Measurements from ENCODE around the gene PHETA2.

PHETA2 gene, protein sequence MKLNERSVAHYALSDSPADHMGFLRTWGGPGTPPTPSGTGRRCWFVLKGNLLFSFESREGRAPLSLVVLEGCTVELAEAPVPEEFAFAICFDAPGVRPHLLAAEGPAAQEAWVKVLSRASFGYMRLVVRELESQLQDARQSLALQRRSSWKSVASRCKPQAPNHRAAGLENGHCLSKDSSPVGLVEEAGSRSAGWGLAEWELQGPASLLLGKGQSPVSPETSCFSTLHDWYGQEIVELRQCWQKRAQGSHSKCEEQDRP

GRCh38 chr22:42074132-42074811 lies at the start of gene PHETA2:
Gene PHETA2, plus strand, starts transcription at chr22:42074248. Its CDS starts 3,046 bp downstream, at chr22:42077294.
- DNase-seq: peak in 3 of 4 experiments; percentile 23 to 55 (median 24)

DNA sequence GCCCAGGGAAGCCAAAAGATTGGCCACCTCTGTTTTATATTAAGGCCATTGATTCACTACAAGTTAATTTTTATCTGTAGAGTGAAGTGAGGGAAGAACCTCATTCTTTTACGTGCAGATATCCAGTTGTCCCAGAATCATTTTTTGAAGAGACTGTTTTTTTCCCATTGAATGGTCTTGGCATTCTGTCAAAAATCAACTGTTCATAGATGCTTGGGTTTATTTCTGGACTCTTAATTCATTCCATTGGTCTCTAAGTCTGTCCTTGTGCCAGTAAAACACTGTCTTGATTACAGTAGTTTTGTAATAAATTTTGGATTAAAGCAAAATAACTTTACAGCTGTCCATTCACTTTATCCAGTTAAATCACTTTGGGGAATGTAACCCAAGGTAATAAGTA lies 48.6 kb upstream of the PHETA2 start:
- no peak for DNase-seq

DNA sequence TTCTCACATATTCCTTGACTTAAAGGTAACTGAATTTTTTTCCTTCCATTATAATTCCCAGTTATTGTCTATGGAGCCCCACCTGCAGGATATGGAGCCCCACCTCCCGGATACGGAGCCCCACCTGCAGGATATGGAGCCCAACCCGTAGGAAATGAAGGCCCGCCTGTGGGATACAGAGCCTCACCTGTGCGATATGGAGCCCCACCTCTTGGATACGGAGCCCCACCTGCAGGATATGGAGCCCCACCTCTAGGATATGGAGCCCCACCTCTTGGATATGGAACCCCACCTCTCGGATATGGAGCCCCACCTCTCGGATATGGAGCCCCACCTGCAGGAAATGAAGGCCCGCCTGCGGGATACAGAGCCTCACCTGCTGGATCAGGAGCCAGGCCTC lies 47.3 kb upstream of the PHETA2 start:
- no peak for DNase-seq

DNA sequence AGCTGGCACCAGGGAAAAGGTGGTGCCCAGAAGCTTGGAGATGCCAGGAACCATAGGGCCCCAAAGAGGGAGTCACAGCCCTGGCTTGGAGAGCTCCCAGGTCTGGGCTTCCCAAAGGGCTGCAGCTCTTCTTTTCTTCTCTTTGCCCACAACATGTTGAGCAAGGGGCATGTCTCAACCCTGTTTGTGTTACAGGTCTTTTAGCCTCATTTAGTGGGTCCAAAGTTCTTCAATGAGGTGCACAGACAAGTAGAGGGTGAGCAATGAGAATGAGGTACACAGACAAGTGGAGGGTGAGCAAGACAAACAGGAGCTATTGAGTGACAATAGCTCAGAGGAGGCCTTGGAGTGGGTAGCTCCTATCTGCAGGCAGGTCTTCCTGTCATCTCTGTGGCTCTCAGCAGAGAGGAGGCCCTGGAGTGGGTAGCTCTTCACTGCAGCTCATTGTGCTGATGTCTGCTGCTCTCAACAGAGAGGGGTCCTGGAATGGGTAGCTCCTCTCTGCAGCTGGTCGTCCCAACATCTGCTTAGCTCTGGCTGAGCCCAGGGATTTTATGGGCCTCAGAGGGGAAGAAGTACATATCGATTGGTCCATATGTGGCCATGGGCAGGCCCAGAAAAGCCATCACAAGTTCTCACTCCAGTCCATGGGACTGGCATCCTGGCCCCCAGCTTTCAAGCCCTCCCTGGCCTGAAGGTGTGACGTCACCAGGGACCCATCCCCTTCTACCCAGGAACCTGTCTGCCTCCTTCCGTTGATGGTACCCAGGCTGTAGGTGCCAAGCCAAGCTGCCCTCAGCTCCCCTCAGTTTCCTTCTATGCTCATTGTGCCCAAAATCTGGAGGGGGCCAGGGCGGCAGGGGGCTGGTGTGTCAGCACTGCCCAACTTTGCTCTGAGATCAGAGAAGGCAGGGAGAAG lies 40.5 kb upstream of the PHETA2 start:
- no peak for DNase-seq

GRCh38 chr22:42035256-42035655 lies 38.8 kb upstream of the PHETA2 start:
- DNase-seq: no peak

DNA sequence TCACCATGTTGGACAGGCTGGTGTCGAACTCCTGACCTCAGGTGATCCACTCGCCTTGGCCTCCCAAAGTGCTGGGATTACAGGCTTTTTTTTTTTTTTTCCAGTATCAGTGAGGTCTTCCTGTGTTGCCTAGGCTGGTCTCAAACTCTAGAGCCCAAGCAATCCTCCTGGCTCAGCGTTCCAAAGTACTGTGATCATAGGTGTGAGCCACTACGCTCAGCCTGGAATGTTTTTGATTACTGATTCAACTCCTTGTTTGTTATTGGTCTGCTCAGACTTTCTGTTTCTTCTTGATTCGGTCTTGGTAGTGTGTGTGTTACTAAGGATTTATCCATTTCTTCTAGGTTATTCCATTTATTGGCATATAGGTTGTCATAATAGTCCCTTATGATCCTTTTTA lies 34.8 kb upstream of the PHETA2 start:
- DNase-seq: no peak

- DNase-seq: no peak
These were observed 32.3 kb upstream of the PHETA2 start for GRCh38 chr22:42041784-42042183.

- DNase-seq: no peak
These were observed 23.3 kb upstream of the PHETA2 start for GRCh38 chr22:42050641-42051180.

- no peak for DNase-seq
These were observed 21.3 kb upstream of the PHETA2 start for GRCh38 chr22:42052765-42053164.

GRCh38 chr22:42056757-42057511 lies 17.1 kb upstream of the PHETA2 start:
- DNase-seq: no peak

- DNase-seq: no peak
These were observed 13.6 kb upstream of the PHETA2 start for GRCh38 chr22:42060489-42060888.

DNA sequence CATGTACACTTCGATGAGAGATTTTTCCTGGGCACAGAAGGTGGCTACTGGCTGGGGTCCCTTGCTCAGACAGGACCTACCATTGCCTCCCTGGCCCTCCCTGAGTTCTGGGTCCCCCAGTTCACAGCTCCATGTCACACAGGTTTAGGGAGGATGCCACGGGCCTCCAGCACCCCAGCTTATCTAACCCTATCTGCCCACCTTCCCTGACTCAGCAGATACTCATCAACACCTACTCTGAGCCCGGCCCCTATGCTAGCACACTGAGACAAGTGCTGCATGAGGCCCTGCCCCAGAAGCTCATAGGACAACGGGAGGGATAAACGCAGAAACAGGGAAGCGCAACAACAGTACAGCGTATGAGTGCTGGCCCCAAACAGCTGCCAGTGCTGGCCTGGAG lies 13.0 kb upstream of the PHETA2 start:
- no peak for DNase-seq

- DNase-seq: no peak
These were observed 11.4 kb upstream of the PHETA2 start for GRCh38 chr22:42062506-42063170.

GRCh38 chr22:42064629-42065028 lies 9.4 kb upstream of the PHETA2 start:
- DNase-seq: no peak

- no peak for DNase-seq
These were observed 8.5 kb upstream of the PHETA2 start for GRCh38 chr22:42065438-42066125.

- DNase-seq: no peak
These were observed 7.8 kb upstream of the PHETA2 start for GRCh38 chr22:42066126-42066761.

GRCh38 chr22:42066937-42067336 lies 7.1 kb upstream of the PHETA2 start:
- DNase-seq: no peak

DNA sequence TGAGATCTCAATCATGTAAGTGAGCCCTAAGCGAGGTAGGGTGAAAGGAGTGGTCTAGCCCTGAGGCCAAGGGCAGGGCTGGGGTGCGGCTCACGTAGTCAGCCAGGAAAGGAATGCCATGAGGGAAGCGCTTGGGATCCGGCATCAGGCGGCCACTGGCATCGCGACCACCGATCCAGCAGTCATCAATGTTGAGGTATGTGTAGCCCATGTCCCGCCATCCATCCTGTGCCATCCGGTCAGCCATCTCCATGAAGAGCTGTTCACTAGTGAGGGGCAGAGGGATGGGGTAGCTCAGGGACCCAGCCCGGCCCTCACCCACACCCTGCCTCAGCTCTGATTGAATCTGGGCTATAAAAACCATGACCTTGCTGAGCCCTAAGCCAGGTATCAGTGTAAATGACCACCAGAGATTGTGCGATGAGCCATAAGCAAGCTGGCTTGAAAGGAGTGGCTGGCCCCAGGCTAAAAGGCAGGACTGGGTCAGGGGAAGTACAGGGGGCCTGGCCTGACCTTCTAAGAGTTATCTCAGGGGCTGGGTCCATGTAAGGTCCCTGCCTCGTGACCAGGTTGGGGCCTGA lies 6.3 kb upstream of the PHETA2 start:
- no peak for DNase-seq

DNA sequence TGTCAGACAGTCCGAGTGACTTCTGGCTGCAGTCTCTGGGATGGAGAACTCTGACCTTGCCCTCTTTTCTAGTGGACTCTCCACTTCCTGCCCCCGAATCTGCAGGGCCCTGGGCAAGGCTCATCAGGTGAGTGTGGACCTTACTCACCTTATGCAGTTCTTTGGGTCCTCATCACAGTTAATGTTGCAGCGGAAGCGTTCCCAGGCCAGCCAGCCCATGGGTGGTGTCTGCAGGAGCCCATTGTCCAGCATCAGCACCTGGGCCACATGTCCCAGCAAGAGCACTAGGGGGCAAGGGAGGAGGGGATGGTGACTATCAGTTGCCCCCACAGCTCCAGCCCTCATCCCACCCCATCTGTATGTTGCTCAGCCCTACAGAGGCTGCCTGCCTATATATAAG lies 5.8 kb upstream of the PHETA2 start:
- DNase-seq: no peak

DNA sequence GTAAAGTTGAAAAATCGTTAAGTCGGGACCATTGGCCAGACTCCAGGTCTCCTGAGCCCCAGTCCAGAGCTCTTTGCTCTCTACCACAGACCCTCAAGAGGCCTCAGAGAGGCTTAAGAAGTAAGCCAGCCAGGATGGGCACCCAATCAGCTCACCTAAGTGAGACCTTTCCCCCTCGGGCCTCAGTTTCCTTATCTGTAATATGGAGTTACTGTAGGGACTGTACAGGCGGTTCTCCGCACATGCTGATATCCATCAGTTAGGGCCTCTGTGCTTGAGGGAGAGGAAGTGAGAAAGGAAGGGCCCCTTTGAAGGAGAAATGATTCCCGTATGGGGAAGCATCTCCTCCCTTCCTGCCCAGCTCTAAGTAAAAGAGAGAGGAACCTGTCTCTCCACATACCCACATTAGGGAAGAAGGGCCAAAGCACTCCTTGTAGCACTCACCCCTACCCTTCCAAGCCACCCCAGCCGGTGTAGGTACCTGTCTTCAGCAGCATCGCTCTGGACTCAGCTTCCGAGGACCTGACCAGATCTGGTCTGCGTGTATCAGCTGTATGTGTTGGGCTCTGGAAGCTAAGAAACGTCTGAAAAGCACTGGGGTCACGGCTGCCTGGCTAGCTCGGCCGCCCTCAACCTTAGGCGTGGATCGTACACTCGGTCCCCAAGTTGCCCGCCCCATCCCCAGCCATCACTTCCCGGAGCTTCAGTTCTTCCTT lies 4.1 kb upstream of the PHETA2 start:
- DNase-seq: no peak

Measured in activated naive CD4-positive, alpha-beta T cell (primary cell).